Naive thymus-derived CD4-positive, alpha-beta T cell (primary cell): Measurements from ENCODE around the gene POTEJ. TPM values are rescaled to one million over a fixed set of nuclear protein-coding genes. Genes with fewer than 3 reads are reported as not detected.
"Not testable (repeated sequence)": the region's sequence is repeated elsewhere in the genome, so short reads cannot be mapped to it uniquely, and the experiment has no call there.

Experiments used
- ATAC-seq: fragments of 150-1000 bp; cut with Tn5 transposase; 2 replicates; pipeline ENCODE4 v1.10.0; 2021; ENCODE audit warnings: mild to moderate bottlenecking, moderate library complexity
- CTCF ChIA-PET: fragments of 350-600 bp; sonication (Branson Sonifier 250); formaldehyde crosslinking; loops from one replicate; lab custom pipeline; 2021; ENCODE audit warnings: antibody characterized with exemption; lab: Charles Lee
- POLR2A ChIA-PET: fragments of 350-600 bp; sonication (Branson Sonifier 250); formaldehyde crosslinking; loops from one replicate; lab custom pipeline; 2021; ENCODE audit warnings: antibody characterized with exemption, inconsistent platforms; lab: Charles Lee
- DNase-seq, 9 donors: peaks; one replicate each; pipeline versions ENCODE4 v3.0.0 to v3.0.0-alpha.2; 2020 to 2022; ENCODE audit warnings: mixed read lengths in 1 of 9
- H3K27ac ChIP-seq: one replicate; pipeline ENCODE4 v1.7.0; 2013; ENCODE audit warnings: mild to moderate bottlenecking, low read depth, low read length, moderate library complexity
- H3K27me3 ChIP-seq, 2 donors: one replicate each; pipeline ENCODE4 v1.7.0; 2013; ENCODE audit warnings: low read length in 2 of 2, mild to moderate bottlenecking in 2 of 2, moderate library complexity in 2 of 2; ENCODE audit not compliant: control insufficient read depth in 2 of 2, insufficient read depth in 2 of 2
- H3K36me3 ChIP-seq, 3 experiments: 1 replicate in 2 of 3; 2 replicates in 1 of 3; pipeline ENCODE4 v1.7.0; 2013; ENCODE audit warnings: low read length in 3 of 3, mild to moderate bottlenecking in 3 of 3, moderate library complexity in 1 of 3; ENCODE audit not compliant: insufficient read depth in 3 of 3, control insufficient read depth in 2 of 3
- H3K4me1 ChIP-seq, 2 donors: one replicate each; pipeline ENCODE4 v1.7.0; 2013; ENCODE audit warnings: low read length in 2 of 2, mild to moderate bottlenecking in 2 of 2, moderate library complexity in 1 of 2; ENCODE audit not compliant: control insufficient read depth in 2 of 2, insufficient read depth in 2 of 2
- H3K4me3 ChIP-seq: 2 replicates; pipeline ENCODE4 v1.7.0; 2013; ENCODE audit warnings: mild to moderate bottlenecking, low read length
- H3K9me3 ChIP-seq, 3 experiments: 1 replicate in 2 of 3; 2 replicates in 1 of 3; pipeline ENCODE4 v1.7.0; 2013; ENCODE audit warnings: low read length in 3 of 3; ENCODE audit not compliant: control insufficient read depth in 2 of 3
- H3K27ac Mint-ChIP-seq, 9 donors: one replicate each; pipeline ENCODE4 v1.8.0; 2020 to 2022; ENCODE audit warnings: mixed read lengths in 9 of 9, mild to moderate bottlenecking in 8 of 9, moderate library complexity in 5 of 9, inconsistent platforms in 2 of 9
- H3K27me3 Mint-ChIP-seq, 5 donors: one replicate each; pipeline ENCODE4 v1.8.0; 2021 to 2022; ENCODE audit warnings: mixed read lengths in 5 of 5, mild to moderate bottlenecking in 1 of 5
- H3K36me3 Mint-ChIP-seq, 5 donors: one replicate each; pipeline ENCODE4 v1.8.0; 2020 to 2022; ENCODE audit warnings: mixed read lengths in 5 of 5, mild to moderate bottlenecking in 3 of 5, inconsistent platforms in 1 of 5
- H3K4me1 Mint-ChIP-seq, 7 donors: one replicate each; pipeline ENCODE4 v1.8.0; 2020 to 2022; ENCODE audit warnings: mixed read lengths in 7 of 7, mild to moderate bottlenecking in 3 of 7, inconsistent platforms in 1 of 7
- H3K4me3 Mint-ChIP-seq, 10 donors: one replicate each; pipeline ENCODE4 v1.8.0; 2020 to 2022; ENCODE audit warnings: mild to moderate bottlenecking in 10 of 10, mixed read lengths in 10 of 10, moderate library complexity in 6 of 10, inconsistent platforms in 2 of 10
- H3K9me3 Mint-ChIP-seq, 11 donors: one replicate each; pipeline ENCODE4 v1.8.0; 2020 to 2022; ENCODE audit warnings: mixed read lengths in 11 of 11, mild to moderate bottlenecking in 4 of 11, inconsistent platforms in 1 of 11, moderate library complexity in 1 of 11
- intact Hi-C, 2 donors: fragments of 100-400 bp; cut with micrococcal nuclease; formaldehyde crosslinking; loops; one replicate each; pipeline ENCODE4 v1.15.1; 2023
- polyA plus RNA-seq, 2 donors: library from polyadenylated mRNA; unstranded; fragments of 300-500 nt; fragmentation: Illumina TruSeq; gene quantifications; one replicate each; pipeline ENCODE4 v1.2.3, GENCODE V29; 2021
- total RNA-seq, 6 experiments: library from RNA in 5 of 6; stranded (reverse) in 5 of 6; gene quantifications; 1 replicate in 5 of 6; 2 replicates in 1 of 6; pipeline ENCODE4 v1.2.3 and lab custom pipeline; 2021 to 2026

The POTEJ gene
- total and polyA plus RNA-seq, 7 experiments from 2014 or later = not detected

- H3K4me3 Mint-ChIP-seq, DNase-seq, H3K4me1 ChIP-seq, H3K27ac Mint-ChIP-seq, H3K4me3 ChIP-seq, H3K27me3 ChIP-seq, POLR2A ChIA-PET, CTCF ChIA-PET, H3K9me3 ChIP-seq, H3K27me3 Mint-ChIP-seq, intact Hi-C loops, H3K4me1 Mint-ChIP-seq, ATAC-seq, H3K9me3 Mint-ChIP-seq, H3K36me3 ChIP-seq, H3K36me3 Mint-ChIP-seq, H3K27ac ChIP-seq: not testable (repeated sequence)
Measured at GRCh38 chr2:130601648-130602302, 9.5 kb upstream of the POTEJ start.

DNA sequence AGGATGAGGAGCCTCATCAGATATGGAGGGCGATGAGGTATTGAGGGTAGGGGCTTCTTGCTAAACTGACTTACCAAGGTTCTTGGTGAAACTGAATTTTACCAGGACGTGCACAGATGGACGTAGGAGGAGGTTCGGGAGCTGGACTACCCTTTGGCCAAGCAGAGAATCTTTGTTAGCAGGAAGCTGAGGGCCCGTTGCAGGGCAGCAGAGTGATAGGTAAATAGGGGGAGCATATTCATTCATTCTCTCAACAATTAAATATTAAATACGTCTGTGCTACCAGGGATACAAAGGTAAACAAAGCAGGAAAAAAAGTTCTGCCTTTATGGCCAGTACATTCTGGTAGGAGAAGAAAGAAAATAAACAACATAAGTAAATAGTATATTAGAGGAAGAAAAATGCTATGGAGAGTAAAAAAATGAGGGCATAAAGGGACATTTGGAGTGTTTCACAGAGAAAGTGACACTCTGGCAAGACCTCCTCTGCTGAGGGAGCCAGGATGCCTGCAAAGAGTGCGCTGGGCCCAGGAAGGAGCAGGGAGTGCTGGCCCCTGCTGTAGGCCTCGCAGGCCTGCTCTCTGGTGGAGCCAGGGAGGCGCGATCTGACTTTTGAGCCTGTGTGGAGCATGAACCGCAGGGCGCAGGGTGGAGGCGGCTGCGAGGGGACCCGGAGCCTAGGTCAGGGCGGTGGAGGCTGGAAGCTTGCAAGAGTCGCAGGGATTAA is 2.8 kb upstream of the POTEJ start:
- H3K27ac ChIP-seq, DNase-seq, H3K36me3 ChIP-seq, H3K4me1 Mint-ChIP-seq, H3K9me3 ChIP-seq, H3K4me3 Mint-ChIP-seq, intact Hi-C loops, CTCF ChIA-PET, ATAC-seq, H3K27me3 Mint-ChIP-seq, POLR2A ChIA-PET, H3K4me1 ChIP-seq, H3K36me3 Mint-ChIP-seq, H3K4me3 ChIP-seq, H3K9me3 Mint-ChIP-seq, H3K27me3 ChIP-seq, H3K27ac Mint-ChIP-seq: not testable (repeated sequence)

DNA sequence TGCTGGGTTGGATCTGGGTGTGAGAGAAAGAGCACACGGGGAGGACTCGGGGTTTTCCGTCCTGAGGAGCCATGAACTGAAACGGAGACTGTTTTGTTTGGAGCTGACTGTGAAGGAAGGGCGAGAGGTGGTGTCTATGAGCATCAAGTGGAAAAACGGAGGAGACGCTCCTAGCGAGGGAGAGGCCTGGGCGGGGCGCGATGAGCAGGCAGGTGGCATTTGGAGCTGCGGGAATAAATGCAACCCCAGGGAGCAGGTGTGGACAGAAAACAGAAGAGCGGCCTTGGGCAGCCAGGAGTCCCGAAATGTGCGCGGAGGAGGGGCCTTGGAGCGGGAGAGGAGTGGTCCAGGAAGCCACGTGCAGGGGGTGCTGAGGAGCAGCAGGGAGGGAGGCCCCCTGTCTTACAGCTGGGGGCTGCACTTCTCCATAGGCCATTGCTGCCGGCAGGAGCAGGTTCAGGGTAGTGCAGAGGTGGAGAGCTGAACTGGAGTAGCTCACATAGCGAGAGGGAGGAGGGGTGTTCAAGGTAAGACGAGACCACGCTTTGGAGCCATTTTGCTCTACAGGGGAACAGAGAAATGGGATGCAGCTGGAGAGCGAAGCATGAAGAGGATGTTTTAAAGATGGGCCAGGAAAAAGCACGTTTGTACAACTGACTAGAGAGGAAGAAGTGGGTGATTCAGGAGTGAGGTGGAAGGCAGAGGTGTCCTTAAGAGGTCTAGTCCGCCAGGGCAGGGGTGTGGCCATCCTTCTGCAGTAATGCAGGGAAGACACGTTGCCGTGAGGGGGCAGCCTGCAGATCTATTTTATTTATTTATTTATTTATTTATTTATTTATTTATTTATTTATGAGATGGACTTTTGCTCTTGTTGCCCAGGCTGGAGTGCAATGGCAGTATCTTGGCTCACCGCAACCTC is 2.0 kb upstream of the POTEJ start:
- H3K4me1 Mint-ChIP-seq, H3K36me3 ChIP-seq, DNase-seq, H3K36me3 Mint-ChIP-seq, H3K27ac ChIP-seq, CTCF ChIA-PET, H3K9me3 Mint-ChIP-seq, ATAC-seq, POLR2A ChIA-PET, H3K4me1 ChIP-seq, H3K27me3 ChIP-seq, H3K27ac Mint-ChIP-seq, H3K4me3 ChIP-seq, H3K9me3 ChIP-seq, H3K4me3 Mint-ChIP-seq, intact Hi-C loops, H3K27me3 Mint-ChIP-seq: not testable (repeated sequence)

DNA sequence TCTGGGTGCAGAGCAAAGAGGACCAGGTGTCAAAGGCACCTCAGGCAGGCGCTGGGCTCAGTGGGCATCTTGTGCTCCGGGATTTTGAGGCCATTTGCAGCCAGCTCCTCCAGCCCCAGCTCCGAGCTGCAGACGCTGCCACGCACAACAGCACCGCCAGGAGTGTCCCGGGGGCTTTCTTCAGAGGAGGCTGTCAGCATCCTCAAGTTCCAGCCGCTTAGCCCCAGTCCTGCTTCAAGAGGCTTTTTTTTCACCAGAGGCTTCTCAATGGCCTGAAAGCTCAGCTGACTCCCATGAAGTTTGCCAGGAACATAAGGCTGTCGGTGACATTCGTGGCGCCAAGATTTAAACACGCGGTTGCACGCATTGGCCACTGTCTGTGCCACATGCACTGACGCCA is 754 bp upstream of the POTEJ start:
- H3K36me3 ChIP-seq, H3K27me3 Mint-ChIP-seq, DNase-seq, H3K9me3 Mint-ChIP-seq, ATAC-seq, H3K4me3 Mint-ChIP-seq, H3K4me3 ChIP-seq, POLR2A ChIA-PET, intact Hi-C loops, H3K36me3 Mint-ChIP-seq, H3K4me1 ChIP-seq, H3K27ac ChIP-seq, CTCF ChIA-PET, H3K4me1 Mint-ChIP-seq, H3K9me3 ChIP-seq, H3K27ac Mint-ChIP-seq, H3K27me3 ChIP-seq: not testable (repeated sequence)

DNA sequence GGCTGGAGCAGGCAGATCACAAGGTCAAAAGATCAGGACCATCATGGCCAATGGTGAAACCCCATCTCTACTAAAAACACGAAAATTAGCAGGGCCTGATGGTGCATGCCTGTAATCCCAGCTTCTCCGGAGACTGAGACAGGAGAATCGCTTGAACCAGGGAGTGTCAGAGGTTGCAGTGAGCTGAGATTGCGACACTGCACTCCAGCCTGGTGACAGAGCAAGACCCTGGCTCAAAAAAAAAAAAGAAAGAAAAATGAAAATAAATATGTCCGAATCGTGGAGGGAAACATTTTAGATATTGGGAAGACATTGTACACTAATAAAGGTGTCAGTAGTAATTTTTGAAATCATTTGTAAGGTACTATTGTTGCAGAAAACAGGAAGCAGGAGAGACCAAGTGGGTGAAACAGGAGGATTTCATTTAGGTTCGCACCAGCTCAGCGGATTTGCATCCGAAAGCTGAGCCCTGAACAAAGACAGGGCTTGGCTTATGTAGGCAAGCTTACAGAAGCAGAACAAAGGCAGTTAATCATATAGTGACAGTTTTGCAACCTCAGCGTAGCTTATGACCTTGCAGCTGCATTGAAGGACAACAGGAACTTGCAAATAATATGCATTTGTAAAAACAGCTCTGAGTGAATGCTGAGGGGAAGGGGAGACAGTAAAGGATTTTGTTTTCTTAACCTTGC is 17.7 kb downstream of the POTEJ start:
- H3K4me1 Mint-ChIP-seq, DNase-seq, H3K27ac ChIP-seq, H3K36me3 Mint-ChIP-seq, H3K4me3 ChIP-seq, H3K27me3 Mint-ChIP-seq, CTCF ChIA-PET, H3K36me3 ChIP-seq, H3K9me3 Mint-ChIP-seq, intact Hi-C loops, ATAC-seq, H3K4me3 Mint-ChIP-seq, H3K27ac Mint-ChIP-seq, H3K27me3 ChIP-seq, H3K9me3 ChIP-seq, POLR2A ChIA-PET, H3K4me1 ChIP-seq: not testable (repeated sequence)

GRCh38 chr2:130638973-130639372 is 27.7 kb downstream of the POTEJ start:
- intact Hi-C loops, H3K27ac Mint-ChIP-seq, H3K9me3 Mint-ChIP-seq, H3K4me3 Mint-ChIP-seq, H3K36me3 ChIP-seq, H3K36me3 Mint-ChIP-seq, ATAC-seq, H3K4me3 ChIP-seq, DNase-seq, H3K27me3 ChIP-seq, H3K9me3 ChIP-seq, CTCF ChIA-PET, POLR2A ChIA-PET, H3K27ac ChIP-seq, H3K4me1 ChIP-seq, H3K4me1 Mint-ChIP-seq: not testable (repeated sequence)
- H3K27me3 Mint-ChIP-seq = peaks cover 0 to 10% (median 3%) of the 10 kb centered on the region in 5 donors
